Measurements from ENCODE around the gene ATP8B2. TPM values are rescaled to one million over a fixed set of nuclear protein-coding genes. Genes with fewer than 3 reads are reported as not detected.

The ATP8B2 gene
- total RNA-seq, 1 donor from 2014 or later = 26.0 TPM

DNA sequence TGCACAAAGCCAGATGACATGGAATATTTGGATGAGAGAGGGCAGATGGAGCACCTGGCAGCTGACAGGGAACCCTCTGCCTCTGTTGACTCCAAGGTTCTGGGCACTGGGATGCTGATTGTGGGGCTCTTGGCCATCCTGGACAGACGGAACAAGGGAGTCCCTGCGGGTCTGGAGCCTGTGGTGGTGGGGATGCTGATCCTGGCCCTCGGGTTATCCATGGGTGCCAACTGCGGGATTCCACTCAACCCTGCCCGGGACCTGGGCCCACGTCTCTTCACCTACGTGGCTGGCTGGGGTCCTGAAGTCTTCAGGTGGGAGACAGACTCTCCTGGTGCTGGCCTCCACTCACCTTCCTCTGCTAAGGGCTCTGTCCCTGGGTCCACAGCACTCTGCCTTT lies 1.8 kb upstream of the ATP8B2 start:
- Histone ChIP-seq H3K4me1 (peaks cover 37% of the 10 kb centered on the region), H3K27me3 (ENCODE audit: low read depth) (peaks cover 5% of the 10 kb centered on the region), H3K4me3 (no peak overlapping the region), H3K36me3 (no peaks in the 10 kb centered on the region), H3K9me3 (no peaks in the 10 kb centered on the region), H3K27ac (no peak overlapping the region)
- ATAC-seq (no peak), DNase-seq (no peak)
- TF ChIP-seq, protein P1, sequence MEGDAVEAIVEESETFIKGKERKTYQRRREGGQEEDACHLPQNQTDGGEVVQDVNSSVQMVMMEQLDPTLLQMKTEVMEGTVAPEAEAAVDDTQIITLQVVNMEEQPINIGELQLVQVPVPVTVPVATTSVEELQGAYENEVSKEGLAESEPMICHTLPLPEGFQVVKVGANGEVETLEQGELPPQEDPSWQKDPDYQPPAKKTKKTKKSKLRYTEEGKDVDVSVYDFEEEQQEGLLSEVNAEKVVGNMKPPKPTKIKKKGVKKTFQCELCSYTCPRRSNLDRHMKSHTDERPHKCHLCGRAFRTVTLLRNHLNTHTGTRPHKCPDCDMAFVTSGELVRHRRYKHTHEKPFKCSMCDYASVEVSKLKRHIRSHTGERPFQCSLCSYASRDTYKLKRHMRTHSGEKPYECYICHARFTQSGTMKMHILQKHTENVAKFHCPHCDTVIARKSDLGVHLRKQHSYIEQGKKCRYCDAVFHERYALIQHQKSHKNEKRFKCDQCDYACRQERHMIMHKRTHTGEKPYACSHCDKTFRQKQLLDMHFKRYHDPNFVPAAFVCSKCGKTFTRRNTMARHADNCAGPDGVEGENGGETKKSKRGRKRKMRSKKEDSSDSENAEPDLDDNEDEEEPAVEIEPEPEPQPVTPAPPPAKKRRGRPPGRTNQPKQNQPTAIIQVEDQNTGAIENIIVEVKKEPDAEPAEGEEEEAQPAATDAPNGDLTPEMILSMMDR (IDR thresholded peaks at IDR 0.05) = no peak
- intact Hi-C loops (cut with DNase I) = no loop called here

DNA sequence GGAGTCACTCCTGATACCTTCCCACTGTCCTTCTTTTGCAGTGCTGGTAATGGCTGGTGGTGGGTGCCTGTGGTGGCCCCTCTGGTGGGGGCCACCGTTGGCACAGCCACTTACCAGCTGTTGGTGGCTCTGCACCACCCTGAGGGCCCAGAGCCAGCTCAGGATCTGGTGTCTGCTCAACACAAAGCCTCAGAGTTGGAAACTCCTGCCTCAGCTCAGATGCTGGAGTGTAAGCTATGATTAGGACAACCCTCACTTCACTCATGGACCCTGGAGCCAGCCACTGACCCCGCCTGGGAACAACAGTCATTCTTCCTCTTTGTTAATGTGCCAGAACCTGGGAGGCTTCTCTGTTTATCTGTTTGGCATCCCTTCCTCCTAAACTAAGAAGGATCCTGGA lies 1.1 kb upstream of the ATP8B2 start:
- H3K4me3 ChIP-seq = peak overlapping the region; percentile 74
- no peak for ATAC-seq

DNA sequence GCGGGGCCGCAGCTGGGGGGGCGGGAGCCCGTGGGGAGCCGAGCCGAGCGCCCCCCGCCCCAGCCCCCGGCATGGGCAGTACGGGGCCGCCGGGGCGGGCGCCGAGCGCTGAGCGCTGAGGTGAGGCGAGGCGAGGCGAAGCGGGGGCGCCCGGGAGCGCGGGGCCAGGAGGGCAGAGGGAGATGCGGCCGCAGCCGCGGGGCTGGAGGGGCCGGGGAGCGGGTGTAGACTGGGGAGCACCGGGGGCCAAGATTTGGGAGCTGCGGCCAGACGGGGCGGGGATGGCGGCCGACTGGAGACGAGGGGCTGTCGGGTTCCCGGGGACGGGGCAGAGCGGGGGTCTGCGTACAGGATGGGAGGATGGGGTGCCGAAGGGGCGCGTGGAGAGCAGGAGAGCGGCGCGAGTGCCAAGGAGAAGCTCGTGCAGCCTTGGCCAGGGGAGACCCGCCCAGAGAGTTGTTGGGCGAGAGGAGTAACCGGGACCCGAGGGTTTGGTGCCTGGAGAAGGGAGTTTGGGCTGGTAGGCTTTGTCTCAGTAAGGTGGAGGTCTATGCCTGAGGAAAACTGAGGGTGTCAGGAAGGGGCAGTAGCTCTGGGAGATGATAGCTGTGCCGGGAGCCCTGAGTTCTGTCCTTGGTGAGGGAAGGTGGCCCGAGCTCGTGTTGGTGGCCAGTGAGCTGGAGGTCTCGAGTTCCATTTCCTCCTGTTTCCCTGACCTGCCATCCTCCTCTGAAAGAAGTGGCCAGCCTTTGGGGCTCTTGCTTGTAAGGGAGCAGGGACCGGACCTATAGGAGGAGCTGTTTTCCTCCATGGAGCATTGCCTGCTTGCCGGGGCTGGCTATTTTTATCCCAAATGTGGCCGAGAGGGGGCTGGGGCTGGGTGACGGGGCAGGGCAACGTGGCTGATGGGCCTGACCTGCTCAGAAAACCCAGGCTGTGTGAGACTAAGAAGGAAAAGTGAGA lies 539 bp downstream of the ATP8B2 start:
- no peaks in the 10 kb centered on the region for H3K9me3 ChIP-seq
- peak overlapping the region; percentile 86 for H3K27ac ChIP-seq
- intact Hi-C loops (cut with DNase I) = no loop called here
- peaks cover 5% of the 10 kb centered on the region for H3K27me3 ChIP-seq (ENCODE audit: low read depth)
- H3K4me3 ChIP-seq = peak overlapping the region; percentile 74
- peaks cover 4% of the 10 kb centered on the region for H3K36me3 ChIP-seq
- DNase-seq (peak; percentile 54), ATAC-seq (peak; percentile 26 to 30)
- H3K4me1 ChIP-seq = peaks cover 48% of the 10 kb centered on the region
- TF ChIP-seq, protein P1 (IDR thresholded peaks at IDR 0.05) = peak; percentile 43

More for the DNA sequence above, 1.1 kb upstream of the ATP8B2 start:
- H3K4me1 ChIP-seq = peaks cover 42% of the 10 kb centered on the region
- peaks cover 5% of the 10 kb centered on the region for H3K27me3 ChIP-seq (ENCODE audit: low read depth)
- DNase-seq = no peak
- H3K36me3 ChIP-seq = no peaks in the 10 kb centered on the region
- no peaks in the 10 kb centered on the region for H3K9me3 ChIP-seq
- TF ChIP-seq, protein P1 (IDR thresholded peaks at IDR 0.05) = no peak
- no peak overlapping the region for H3K27ac ChIP-seq
- intact Hi-C loops (cut with DNase I) = no loop called here

DNA sequence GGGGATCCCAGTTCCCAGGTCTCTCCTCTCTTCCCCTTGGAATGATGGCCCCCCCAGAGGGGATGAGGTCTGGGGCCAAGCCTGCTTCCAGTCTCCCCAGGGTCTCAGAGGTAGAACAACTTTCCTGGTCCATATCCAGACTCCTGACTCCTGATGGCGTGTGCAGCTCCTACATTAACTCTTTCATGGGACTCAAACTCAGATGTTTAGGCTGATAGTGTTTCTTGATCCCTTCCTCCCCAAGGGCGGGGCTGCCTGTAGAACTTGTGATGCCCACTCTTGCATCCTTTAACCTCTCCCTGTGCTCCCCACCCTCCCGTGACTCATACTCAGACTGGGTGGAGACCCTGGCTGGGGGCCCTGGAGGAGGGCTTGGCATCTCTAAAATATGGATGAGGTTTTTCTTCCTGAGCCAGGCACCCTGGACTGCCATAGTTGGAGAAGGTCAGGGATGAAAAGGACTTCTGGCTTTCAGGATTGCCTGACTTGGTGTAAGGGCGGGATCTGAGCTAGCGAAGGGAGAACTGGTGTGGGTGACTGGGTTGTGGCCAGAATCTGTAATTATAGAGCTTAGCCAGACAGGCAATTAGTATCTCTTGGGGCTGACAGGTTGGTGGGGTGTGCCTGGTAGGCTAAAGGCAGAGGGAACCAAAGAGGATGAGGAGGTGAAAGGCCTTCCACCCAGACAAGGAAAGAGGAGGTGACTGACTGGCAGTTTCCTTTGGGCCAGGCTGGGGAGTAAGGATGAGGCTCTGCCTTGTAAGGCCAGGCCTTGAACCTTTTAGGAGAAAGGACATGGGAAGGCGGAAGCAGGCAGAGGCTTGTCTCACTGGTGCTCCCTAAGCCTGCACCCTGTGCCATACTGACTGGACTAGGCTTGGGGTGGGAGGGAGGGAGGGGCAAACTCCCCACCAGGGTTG lies 1.5 kb downstream of the ATP8B2 start:
- intact Hi-C loops (cut with DNase I) = no loop called here
- Histone ChIP-seq H3K27me3 (ENCODE audit: low read depth) (peaks cover 5% of the 10 kb centered on the region), H3K9me3 (no peaks in the 10 kb centered on the region), H3K4me3 (peak overlapping the region; percentile 74), H3K27ac (peak overlapping the region; percentile 86), H3K36me3 (peaks cover 14% of the 10 kb centered on the region), H3K4me1 (peaks cover 48% of the 10 kb centered on the region)
- no peak for ATAC-seq
- no peak for DNase-seq
- TF ChIP-seq, protein P1 (IDR thresholded peaks at IDR 0.05) = no peak
